Measurements from ENCODE around the gene ALX3.
A peak's percentile ranks its signal among the peaks of the same experiment; 100 is the strongest.
"Not testable (repeated sequence)": the region's sequence is repeated elsewhere in the genome, so short reads cannot be mapped to it uniquely, and the experiment has no call there.

The ALX3 gene

GRCh38 chr1:110083061-110083865 is 12.8 kb upstream of the ALX3 start:
- peaks cover 91% of the 10 kb centered on the region for H3K27me3 Mint-ChIP-seq (ENCODE audit: low read depth)
- TF ChIP-seq, protein P1, sequence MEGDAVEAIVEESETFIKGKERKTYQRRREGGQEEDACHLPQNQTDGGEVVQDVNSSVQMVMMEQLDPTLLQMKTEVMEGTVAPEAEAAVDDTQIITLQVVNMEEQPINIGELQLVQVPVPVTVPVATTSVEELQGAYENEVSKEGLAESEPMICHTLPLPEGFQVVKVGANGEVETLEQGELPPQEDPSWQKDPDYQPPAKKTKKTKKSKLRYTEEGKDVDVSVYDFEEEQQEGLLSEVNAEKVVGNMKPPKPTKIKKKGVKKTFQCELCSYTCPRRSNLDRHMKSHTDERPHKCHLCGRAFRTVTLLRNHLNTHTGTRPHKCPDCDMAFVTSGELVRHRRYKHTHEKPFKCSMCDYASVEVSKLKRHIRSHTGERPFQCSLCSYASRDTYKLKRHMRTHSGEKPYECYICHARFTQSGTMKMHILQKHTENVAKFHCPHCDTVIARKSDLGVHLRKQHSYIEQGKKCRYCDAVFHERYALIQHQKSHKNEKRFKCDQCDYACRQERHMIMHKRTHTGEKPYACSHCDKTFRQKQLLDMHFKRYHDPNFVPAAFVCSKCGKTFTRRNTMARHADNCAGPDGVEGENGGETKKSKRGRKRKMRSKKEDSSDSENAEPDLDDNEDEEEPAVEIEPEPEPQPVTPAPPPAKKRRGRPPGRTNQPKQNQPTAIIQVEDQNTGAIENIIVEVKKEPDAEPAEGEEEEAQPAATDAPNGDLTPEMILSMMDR (IDR thresholded peaks at IDR 0.05; ENCODE audit: unreplicated experiment in 3 of 3): no peak

GRCh38 chr1:110082477-110082876 is 12.0 kb upstream of the ALX3 start:
- no peak overlapping the region for H3K27ac Mint-ChIP-seq
- no peaks in the 10 kb centered on the region for H3K36me3 Mint-ChIP-seq (ENCODE audit: low read depth)
- no peaks in the 10 kb centered on the region for H3K9me3 Mint-ChIP-seq
- peaks cover 91% of the 10 kb centered on the region for H3K27me3 Mint-ChIP-seq (ENCODE audit: low read depth)
- H3K4me3 Mint-ChIP-seq: peak overlapping the region in 2 of 3 experiments; percentile 15 to 49
- TF ChIP-seq, protein P1 (IDR thresholded peaks at IDR 0.05; ENCODE audit: unreplicated experiment in 3 of 3): no peak
- peaks cover 22% of the 10 kb centered on the region for H3K4me1 Mint-ChIP-seq

More at GRCh38 chr1:110083061-110083865, 12.8 kb upstream of the ALX3 start:
- Mint-ChIP-seq H3K4me1 (peaks cover 22% of the 10 kb centered on the region), H3K9me3 (no peaks in the 10 kb centered on the region), H3K4me3 (peak overlapping the region; percentile 59 to 72 (median 71)), H3K36me3 (ENCODE audit: low read depth) (no peaks in the 10 kb centered on the region), H3K27ac (no peak overlapping the region)

GRCh38 chr1:110081061-110081460 is 10.6 kb upstream of the ALX3 start:
- no peak overlapping the region for H3K27ac Mint-ChIP-seq
- H3K36me3 Mint-ChIP-seq (ENCODE audit: low read depth): no peaks in the 10 kb centered on the region
- peaks cover 22% of the 10 kb centered on the region for H3K4me1 Mint-ChIP-seq
- H3K27me3 Mint-ChIP-seq (ENCODE audit: low read depth): peaks cover 91% of the 10 kb centered on the region
- no peaks in the 10 kb centered on the region for H3K9me3 Mint-ChIP-seq
- H3K4me3 Mint-ChIP-seq: peak overlapping the region in 1 of 3 experiments; percentile 6
- TF ChIP-seq, protein P1 (IDR thresholded peaks at IDR 0.05; ENCODE audit: unreplicated experiment in 3 of 3): no peak

DNA sequence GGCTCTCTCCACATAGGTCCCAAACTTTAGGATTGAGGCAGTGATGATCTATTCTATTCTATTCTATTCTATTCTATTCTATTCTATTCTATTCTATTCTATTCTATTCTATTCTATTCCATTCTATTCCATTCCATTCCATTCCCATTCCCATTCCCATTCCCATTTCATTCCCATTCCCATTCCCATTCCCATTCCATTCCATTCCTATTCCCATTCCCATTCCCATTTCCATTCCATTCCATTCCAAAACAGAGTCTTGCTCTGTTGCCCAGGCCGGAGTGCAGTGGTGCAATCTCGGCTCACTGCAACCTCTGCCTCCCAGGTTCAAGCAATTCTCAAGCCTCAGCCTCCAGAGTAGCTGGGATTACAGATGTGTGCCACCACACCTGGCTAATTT is 9.5 kb upstream of the ALX3 start:
- H3K9me3 Mint-ChIP-seq; H3K27ac Mint-ChIP-seq; H3K4me3 Mint-ChIP-seq; H3K36me3 Mint-ChIP-seq (ENCODE audit: low read depth): not testable (repeated sequence)
- Mint-ChIP-seq H3K27me3 (ENCODE audit: low read depth) (peaks cover 91% of the 10 kb centered on the region), H3K4me1 (peaks cover 28% of the 10 kb centered on the region)

DNA sequence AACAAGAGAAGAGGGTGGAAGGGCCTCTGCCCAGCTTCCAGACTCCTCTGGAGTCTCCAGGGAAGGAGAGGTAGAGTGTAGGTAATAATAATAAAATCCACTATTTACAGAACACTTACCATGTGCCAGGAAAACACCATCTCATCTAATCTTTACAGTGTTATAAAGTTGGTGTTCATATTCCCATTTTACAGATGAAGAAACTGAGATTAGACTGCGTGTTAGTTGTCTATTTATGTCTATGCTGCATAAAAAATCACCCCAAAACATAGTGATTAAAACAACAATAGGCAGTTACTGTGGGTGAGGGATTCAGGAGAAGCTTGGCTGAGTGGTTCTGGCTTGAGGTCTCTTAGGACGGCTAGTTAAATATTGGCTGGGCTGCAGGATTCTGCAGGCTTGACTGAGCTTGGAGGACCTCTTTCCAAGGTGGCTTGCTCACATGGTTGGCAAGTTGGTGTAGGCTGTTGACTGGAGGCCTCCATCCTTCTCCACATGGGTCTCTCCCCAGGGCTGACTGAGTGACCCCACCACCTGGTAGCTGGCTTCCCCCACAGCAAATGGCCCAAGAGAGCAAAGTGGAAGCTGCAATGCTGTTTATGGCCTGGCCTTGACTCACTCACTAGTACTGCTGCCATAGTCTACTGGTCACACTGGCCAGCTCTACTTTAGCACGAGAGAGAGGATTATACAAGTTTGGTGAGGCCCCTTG is 6.5 kb upstream of the ALX3 start:
- Mint-ChIP-seq H3K4me1 (peaks cover 13% of the 10 kb centered on the region), H3K9me3 (no peaks in the 10 kb centered on the region), H3K27ac (no peak overlapping the region), H3K27me3 (ENCODE audit: low read depth) (peaks cover 91% of the 10 kb centered on the region), H3K36me3 (ENCODE audit: low read depth) (no peaks in the 10 kb centered on the region), H3K4me3 (no peak overlapping the region)
- TF ChIP-seq, protein P1 (IDR thresholded peaks at IDR 0.05; ENCODE audit: unreplicated experiment in 3 of 3): no peak

GRCh38 chr1:110074166-110074565 is 3.7 kb upstream of the ALX3 start:
- Mint-ChIP-seq H3K27me3 (ENCODE audit: low read depth) (peaks cover 91% of the 10 kb centered on the region), H3K4me3 (no peak overlapping the region), H3K9me3 (no peaks in the 10 kb centered on the region), H3K4me1 (peaks cover 13% of the 10 kb centered on the region), H3K27ac (no peak overlapping the region), H3K36me3 (ENCODE audit: low read depth) (no peaks in the 10 kb centered on the region)
- TF ChIP-seq, protein P1 (IDR thresholded peaks at IDR 0.05; ENCODE audit: unreplicated experiment in 3 of 3): no peak

All from nephron (organoid).